ENCODE data around the gene TLK2. TPM values are rescaled to one million over a fixed set of nuclear protein-coding genes. Genes with fewer than 3 reads are reported as not detected.
A peak's percentile ranks its signal among the peaks of the same experiment; 100 is the strongest.

Gene TLK2
- total RNA-seq, 1 experiment from 2014 or later = 54.6 TPM

GRCh38 chr17:62653826-62654761, 175.5 kb downstream of the TLK2 start:
- H3K36me3 ChIP-seq (ENCODE audit: control insufficient read depth, insufficient read depth, low read length) = no peaks in the 10 kb centered on the region
- CTCF ChIA-PET = no interaction called here
- in situ Hi-C loops (cut with HindIII; ENCODE audit: low pct_unique_long_range_greater_than_20kb, low sequenced_read_pairs) = no loop called here
- no TSS peak for BruUV-seq (replicated peaks)
- no peak for TF ChIP-seq SIN3A (IDR thresholded peaks at IDR 0.05; ENCODE audit: borderline replicate concordance, insufficient read depth, low read depth, low read length)
- TF ChIP-seq, protein P1, sequence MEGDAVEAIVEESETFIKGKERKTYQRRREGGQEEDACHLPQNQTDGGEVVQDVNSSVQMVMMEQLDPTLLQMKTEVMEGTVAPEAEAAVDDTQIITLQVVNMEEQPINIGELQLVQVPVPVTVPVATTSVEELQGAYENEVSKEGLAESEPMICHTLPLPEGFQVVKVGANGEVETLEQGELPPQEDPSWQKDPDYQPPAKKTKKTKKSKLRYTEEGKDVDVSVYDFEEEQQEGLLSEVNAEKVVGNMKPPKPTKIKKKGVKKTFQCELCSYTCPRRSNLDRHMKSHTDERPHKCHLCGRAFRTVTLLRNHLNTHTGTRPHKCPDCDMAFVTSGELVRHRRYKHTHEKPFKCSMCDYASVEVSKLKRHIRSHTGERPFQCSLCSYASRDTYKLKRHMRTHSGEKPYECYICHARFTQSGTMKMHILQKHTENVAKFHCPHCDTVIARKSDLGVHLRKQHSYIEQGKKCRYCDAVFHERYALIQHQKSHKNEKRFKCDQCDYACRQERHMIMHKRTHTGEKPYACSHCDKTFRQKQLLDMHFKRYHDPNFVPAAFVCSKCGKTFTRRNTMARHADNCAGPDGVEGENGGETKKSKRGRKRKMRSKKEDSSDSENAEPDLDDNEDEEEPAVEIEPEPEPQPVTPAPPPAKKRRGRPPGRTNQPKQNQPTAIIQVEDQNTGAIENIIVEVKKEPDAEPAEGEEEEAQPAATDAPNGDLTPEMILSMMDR (IDR thresholded peaks at IDR 0.05) = no peak
- H3K4me3 ChIP-seq (ENCODE audit: low read depth in 2 of 2, low read length in 2 of 2) = no peak overlapping the region
- peaks cover 34% of the 10 kb centered on the region for H3K4me1 ChIP-seq (ENCODE audit: control insufficient read depth, insufficient read depth, low read length)
- peak overlapping the region; percentile 48 for H3K27ac ChIP-seq (ENCODE audit: low read length)
- no peaks in the 10 kb centered on the region for H3K27me3 ChIP-seq (ENCODE audit: control insufficient read depth, insufficient read depth, low read length)
- POLR2A ChIA-PET = interaction anchor here (0.6 kb wide), 1 partner anchor 15 kb away, joined by 4 read pairs; no protein-coding TSS in a partner anchor
- H3K9me3 ChIP-seq (ENCODE audit: control insufficient read depth, insufficient read depth, low read depth, low read length) = no peaks in the 10 kb centered on the region
- ATAC-seq (peak; percentile 22; the same call in 1 of the 2 replicates), DNase-seq (ENCODE audit: low read depth, low spot score) (no peak)
- intact Hi-C loops (cut with micrococcal nuclease; ENCODE audit: unreplicated experiment) = no loop called here

GRCh38 chr17:62655656-62656055, 177.0 kb downstream of the TLK2 start:
- Histone ChIP-seq H3K4me3 (ENCODE audit: low read depth in 2 of 2, low read length in 2 of 2) (no peak overlapping the region), H3K9me3 (ENCODE audit: control insufficient read depth, insufficient read depth, low read depth, low read length) (no peaks in the 10 kb centered on the region), H3K36me3 (ENCODE audit: control insufficient read depth, insufficient read depth, low read length) (no peaks in the 10 kb centered on the region), H3K4me1 (ENCODE audit: control insufficient read depth, insufficient read depth, low read length) (peaks cover 28% of the 10 kb centered on the region), H3K27me3 (ENCODE audit: control insufficient read depth, insufficient read depth, low read length) (no peaks in the 10 kb centered on the region), H3K27ac (ENCODE audit: low read length) (no peak overlapping the region)
- ATAC-seq (no peak), DNase-seq (ENCODE audit: low read depth, low spot score) (no peak)
- CTCF ChIA-PET = no interaction called here
- TF ChIP-seq, protein P1 (IDR thresholded peaks at IDR 0.05) = no peak
- TF ChIP-seq POLR2AphosphoS5 (IDR thresholded peaks at IDR 0.05; ENCODE audit: low read depth, low read length) (no peak), SIN3A (IDR thresholded peaks at IDR 0.05; ENCODE audit: borderline replicate concordance, insufficient read depth, low read depth, low read length) (no peak), TCF7L2 (IDR thresholded peaks at IDR 0.05; ENCODE audit: low read depth, low read length) (no peak)
- TF ChIP-seq, protein P2, sequence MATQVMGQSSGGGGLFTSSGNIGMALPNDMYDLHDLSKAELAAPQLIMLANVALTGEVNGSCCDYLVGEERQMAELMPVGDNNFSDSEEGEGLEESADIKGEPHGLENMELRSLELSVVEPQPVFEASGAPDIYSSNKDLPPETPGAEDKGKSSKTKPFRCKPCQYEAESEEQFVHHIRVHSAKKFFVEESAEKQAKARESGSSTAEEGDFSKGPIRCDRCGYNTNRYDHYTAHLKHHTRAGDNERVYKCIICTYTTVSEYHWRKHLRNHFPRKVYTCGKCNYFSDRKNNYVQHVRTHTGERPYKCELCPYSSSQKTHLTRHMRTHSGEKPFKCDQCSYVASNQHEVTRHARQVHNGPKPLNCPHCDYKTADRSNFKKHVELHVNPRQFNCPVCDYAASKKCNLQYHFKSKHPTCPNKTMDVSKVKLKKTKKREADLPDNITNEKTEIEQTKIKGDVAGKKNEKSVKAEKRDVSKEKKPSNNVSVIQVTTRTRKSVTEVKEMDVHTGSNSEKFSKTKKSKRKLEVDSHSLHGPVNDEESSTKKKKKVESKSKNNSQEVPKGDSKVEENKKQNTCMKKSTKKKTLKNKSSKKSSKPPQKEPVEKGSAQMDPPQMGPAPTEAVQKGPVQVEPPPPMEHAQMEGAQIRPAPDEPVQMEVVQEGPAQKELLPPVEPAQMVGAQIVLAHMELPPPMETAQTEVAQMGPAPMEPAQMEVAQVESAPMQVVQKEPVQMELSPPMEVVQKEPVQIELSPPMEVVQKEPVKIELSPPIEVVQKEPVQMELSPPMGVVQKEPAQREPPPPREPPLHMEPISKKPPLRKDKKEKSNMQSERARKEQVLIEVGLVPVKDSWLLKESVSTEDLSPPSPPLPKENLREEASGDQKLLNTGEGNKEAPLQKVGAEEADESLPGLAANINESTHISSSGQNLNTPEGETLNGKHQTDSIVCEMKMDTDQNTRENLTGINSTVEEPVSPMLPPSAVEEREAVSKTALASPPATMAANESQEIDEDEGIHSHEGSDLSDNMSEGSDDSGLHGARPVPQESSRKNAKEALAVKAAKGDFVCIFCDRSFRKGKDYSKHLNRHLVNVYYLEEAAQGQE (IDR thresholded peaks at IDR 0.05; ENCODE audit: insufficient read depth in 1 of 2, low read depth in 2 of 2, low read length in 1 of 2) = no peak
- in situ Hi-C loops (cut with HindIII; ENCODE audit: low pct_unique_long_range_greater_than_20kb, low sequenced_read_pairs) (no loop called here), intact Hi-C loops (cut with micrococcal nuclease; ENCODE audit: unreplicated experiment) (no loop called here)
- no TSS peak for BruUV-seq (replicated peaks)
- POLR2A ChIA-PET = interaction anchor here (0.7 kb wide), 1 partner anchor 49 kb away, joined by 5 read pairs; no protein-coding TSS in a partner anchor

Data from Panc1 (cell line).